Adrenal gland (tissue), 5 donors: ENCODE results near the gene SSH2.

Experiments
- CTCF ChIP-seq, 6 experiments: fragments of 450-650 bp in 4 of 6; fragments of 200-600 bp in 2 of 6; sonication (generic) in 1 of 6; IDR thresholded peaks; 1 replicate in 5 of 6; 2 replicates in 1 of 6; pipeline versions ENCODE4 v1.5.1 to v1.8.0; 2016 to 2021; ENCODE audit warnings: antibody characterized with exemption in 6 of 6, mild to moderate bottlenecking in 2 of 6, moderate library complexity in 1 of 6
- POLR2A ChIP-seq, 2 donors: fragments of 450-650 bp; IDR thresholded peaks; one replicate each; pipeline ENCODE4 v1.6.1; 2017; ENCODE audit warnings: antibody characterized with exemption in 2 of 2, mild to moderate bottlenecking in 2 of 2, moderate library complexity in 1 of 2
- donor health status: DM: no; HTN: no; CAD: no.

DNA sequence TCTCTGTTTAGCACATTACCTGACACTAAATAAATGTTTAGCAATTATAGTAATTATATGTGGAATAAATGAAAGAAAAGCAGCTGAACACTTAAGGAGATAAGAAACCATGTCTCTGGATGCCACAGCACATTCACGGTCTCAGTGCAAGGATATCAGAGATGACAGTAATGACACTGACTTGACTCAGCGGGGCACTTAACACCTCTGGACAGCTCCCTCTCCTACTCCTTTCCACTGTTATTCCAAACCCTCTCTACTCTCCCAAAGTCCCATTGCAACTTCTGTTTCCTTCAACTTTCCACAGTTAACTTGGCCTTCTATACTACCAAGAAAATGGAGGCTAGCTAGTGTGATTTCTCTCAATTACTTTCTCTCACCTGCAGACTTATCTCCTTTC, 214.3 kb downstream of the SSH2 start:
- no peak for TF ChIP-seq CTCF (IDR thresholded peaks at IDR 0.05)
- no peak for TF ChIP-seq POLR2A (IDR thresholded peaks at IDR 0.05)
